Right lobe of liver (tissue), 6 donors: Measurements from ENCODE around the gene ALK. TPM values are rescaled to one million over a fixed set of nuclear protein-coding genes. Genes with fewer than 3 reads are reported as not detected.

Experiments used
- ATAC-seq, 4 donors: fragments of 200-7000 bp; cut with Tn5 transposase; one replicate each; pipeline ENCODE4 v1.9.1; 2020; ENCODE audit warnings: mild to moderate bottlenecking in 4 of 4, moderate library complexity in 4 of 4
- DNase-seq, 3 donors: peaks; one replicate each; pipeline ENCODE4 v3.0.0-alpha.2; 2020
- H3K27ac ChIP-seq, 3 donors: fragments of 200-600 bp; one replicate each; pipeline ENCODE4 v1.8.0; 2022
- H3K27me3 ChIP-seq, 2 donors: fragments of 200-600 bp; one replicate each; pipeline ENCODE4 v1.8.0; 2022
- H3K36me3 ChIP-seq, 4 donors: fragments of 200-600 bp; sonication (generic) in 1 of 4; one replicate each; pipeline versions ENCODE4 v1.5.1 to v1.8.0; 2017 to 2022; ENCODE audit warnings: control low read depth in 1 of 4
- H3K4me1 ChIP-seq, 4 donors: fragments of 200-600 bp; sonication (generic) in 1 of 4; one replicate each; pipeline versions ENCODE4 v1.5.1 to v1.8.0; 2017 to 2022; ENCODE audit warnings: control low read depth in 1 of 4
- H3K4me3 ChIP-seq, 3 donors: fragments of 200-600 bp; one replicate each; pipeline ENCODE4 v1.8.0; 2022
- H3K9me3 ChIP-seq, 4 donors: fragments of 200-600 bp; sonication (generic) in 1 of 4; one replicate each; pipeline versions ENCODE4 v1.5.1 to v1.8.0; 2017 to 2022; ENCODE audit warnings: control low read depth in 1 of 4
- POLR2A ChIP-seq: fragments of 450-650 bp; IDR thresholded peaks from one replicate; pipeline ENCODE4 v1.6.1; 2017; ENCODE audit warnings: antibody characterized with exemption, mild to moderate bottlenecking
- WGBS: methylation state at CpG from one replicate; pipeline ENCODE4 v1.1.6; 2018; ENCODE audit warnings: low coverage, low lambda C conversion rate; ENCODE audit not compliant: insufficient coverage; ENCODE audit errors: missing lambda C conversion rate; 5-methylcytosine and 5-hydroxymethylcytosine counted together
- intact Hi-C, 2 donors: fragments of 100-400 bp; cut with DNase I; formaldehyde crosslinking; loops; one replicate each; pipeline versions ENCODE4 v1.11.2 to v1.14.1; 2022
- total RNA-seq, 6 experiments: library from RNA; depleted of rRNA in 2 of 6; stranded (reverse); fragments of >200 nt in 2 of 6; fragmentation: NEBNext Ultra II Directional in 3 of 6; extraction: Animal tissue kit (Norgen Biotek cat#: 25700) in 3 of 6; gene quantifications; one replicate each; pipeline versions ENCODE4 v1.1.0 to v1.2.4, GENCODE V29; 2016 to 2023
- TF ChIP-seq, protein P1 (sequence below), 4 donors: fragments of 200-600 bp in 3 of 4; fragments of 450-650 bp in 1 of 4; IDR thresholded peaks; one replicate each; pipeline versions ENCODE4 v1.5.1 to v1.8.0; 2016 to 2022; ENCODE audit warnings: antibody characterized with exemption in 4 of 4, mild to moderate bottlenecking in 2 of 4
- donor health status: DM: no; HTN: yes; CAD: no.
- donor health status: DM: no; HTN: no; CAD: no.
- donor health status: DM: no; HTN: no; CAD: no.
- donor health status: DM: no; HTN: yes; CAD: no.
- donor health status: DM: no; HTN: yes; CAD: no.

Gene ALK
- total RNA-seq, 6 experiments from 2014 or later, result 0.04 to 0.06 TPM; not detected in 4

DNA sequence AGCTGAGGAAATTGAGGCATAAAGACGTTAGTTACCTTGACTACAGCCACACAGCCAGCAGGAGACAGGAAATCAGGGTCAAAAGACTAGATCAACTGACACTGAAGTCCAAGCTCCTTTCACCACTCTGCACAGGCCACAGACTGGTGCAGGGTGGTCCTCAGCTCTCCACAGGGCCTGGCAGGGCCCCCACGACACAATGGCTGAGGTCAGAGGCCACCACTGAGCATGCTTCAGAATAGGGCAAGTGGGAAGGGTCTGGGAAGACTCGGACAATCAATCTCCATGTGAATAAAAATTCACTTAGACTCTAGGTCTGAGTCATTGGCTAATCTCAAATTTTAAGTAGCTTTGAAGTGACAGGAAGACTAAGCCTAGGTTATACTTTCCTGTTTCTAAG lies 201.7 kb downstream of the ALK start:
- ATAC-seq (no peak), DNase-seq (no peak)
- TF ChIP-seq, protein P1, sequence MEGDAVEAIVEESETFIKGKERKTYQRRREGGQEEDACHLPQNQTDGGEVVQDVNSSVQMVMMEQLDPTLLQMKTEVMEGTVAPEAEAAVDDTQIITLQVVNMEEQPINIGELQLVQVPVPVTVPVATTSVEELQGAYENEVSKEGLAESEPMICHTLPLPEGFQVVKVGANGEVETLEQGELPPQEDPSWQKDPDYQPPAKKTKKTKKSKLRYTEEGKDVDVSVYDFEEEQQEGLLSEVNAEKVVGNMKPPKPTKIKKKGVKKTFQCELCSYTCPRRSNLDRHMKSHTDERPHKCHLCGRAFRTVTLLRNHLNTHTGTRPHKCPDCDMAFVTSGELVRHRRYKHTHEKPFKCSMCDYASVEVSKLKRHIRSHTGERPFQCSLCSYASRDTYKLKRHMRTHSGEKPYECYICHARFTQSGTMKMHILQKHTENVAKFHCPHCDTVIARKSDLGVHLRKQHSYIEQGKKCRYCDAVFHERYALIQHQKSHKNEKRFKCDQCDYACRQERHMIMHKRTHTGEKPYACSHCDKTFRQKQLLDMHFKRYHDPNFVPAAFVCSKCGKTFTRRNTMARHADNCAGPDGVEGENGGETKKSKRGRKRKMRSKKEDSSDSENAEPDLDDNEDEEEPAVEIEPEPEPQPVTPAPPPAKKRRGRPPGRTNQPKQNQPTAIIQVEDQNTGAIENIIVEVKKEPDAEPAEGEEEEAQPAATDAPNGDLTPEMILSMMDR (IDR thresholded peaks at IDR 0.05), result no peak
- TF ChIP-seq POLR2A, result no peak
- no peaks in the 10 kb centered on the region for H3K36me3 ChIP-seq
- intact Hi-C loops, result no loop called here
- no peak overlapping the region for H3K4me3 ChIP-seq
- no peaks in the 10 kb centered on the region for H3K27me3 ChIP-seq
- H3K9me3 ChIP-seq, result no peaks in the 10 kb centered on the region
- H3K27ac ChIP-seq, result no peak overlapping the region
- WGBS, result 21% methylated on average over 3 of the region's 3 CpGs
- H3K4me1 ChIP-seq, result no peaks in the 10 kb centered on the region

DNA sequence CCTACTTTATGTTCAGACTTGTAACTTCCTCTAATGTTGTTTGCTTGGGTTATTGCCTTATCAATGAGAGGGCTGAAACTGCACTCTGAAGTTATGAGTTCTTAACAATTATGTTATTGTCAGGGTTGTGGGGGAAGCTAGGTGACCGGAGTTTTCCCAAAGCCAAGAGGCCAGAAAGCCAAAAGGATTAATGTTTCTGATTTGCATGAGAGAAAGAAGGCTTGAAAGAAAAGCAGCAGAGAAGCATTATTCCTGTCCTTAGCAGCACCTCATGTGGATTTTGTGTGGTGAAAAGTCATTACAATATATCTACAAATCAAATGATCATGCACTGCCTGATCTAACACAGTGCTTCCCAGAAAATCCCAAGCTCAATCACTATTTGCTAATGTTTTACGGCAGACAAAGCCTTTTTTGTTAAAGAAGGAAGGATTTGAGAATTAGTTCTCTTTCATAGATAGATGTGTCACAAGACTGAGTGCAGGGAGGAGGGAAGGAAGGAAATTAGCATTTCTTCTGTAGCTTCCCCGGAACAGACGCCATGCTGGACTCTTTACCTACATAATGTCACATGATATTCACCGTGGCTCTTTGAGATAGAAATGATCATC lies 203.2 kb downstream of the ALK start:
- no peak overlapping the region for H3K4me3 ChIP-seq
- TF ChIP-seq POLR2A, result no peak
- TF ChIP-seq, protein P1 (IDR thresholded peaks at IDR 0.05), result no peak
- H3K27ac ChIP-seq, result no peak overlapping the region
- H3K4me1 ChIP-seq, result no peaks in the 10 kb centered on the region
- WGBS, result 81% methylated on average over 5 of the region's 5 CpGs
- no peak for DNase-seq
- H3K9me3 ChIP-seq, result no peaks in the 10 kb centered on the region
- no peak for ATAC-seq
- H3K27me3 ChIP-seq, result no peaks in the 10 kb centered on the region
- H3K36me3 ChIP-seq, result no peaks in the 10 kb centered on the region
- intact Hi-C loops, result no loop called here

DNA sequence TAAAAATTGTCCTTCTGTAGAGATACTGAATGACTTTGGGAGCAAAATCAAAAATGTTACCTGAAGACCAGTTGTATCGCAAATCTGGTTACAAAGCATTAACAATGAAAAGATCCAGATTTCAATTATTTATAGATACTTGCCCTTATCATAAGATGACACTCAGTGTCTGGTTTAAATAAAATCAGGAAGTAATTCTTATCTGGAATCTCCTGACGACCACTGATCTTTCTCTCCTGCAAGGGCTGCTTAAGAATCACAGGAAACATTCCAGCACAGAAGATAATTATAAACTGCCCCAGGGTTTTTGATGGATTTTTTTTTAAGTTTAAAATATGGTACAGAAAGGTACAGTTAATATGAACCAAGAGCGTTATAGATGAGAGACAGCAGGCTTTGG lies 205.7 kb downstream of the ALK start:
- Histone ChIP-seq H3K27ac (no peak overlapping the region), H3K4me3 (no peak overlapping the region), H3K36me3 (no peaks in the 10 kb centered on the region), H3K4me1 (no peaks in the 10 kb centered on the region), H3K9me3 (no peaks in the 10 kb centered on the region), H3K27me3 (no peaks in the 10 kb centered on the region)
- DNase-seq (no peak), ATAC-seq (no peak)
- WGBS, result 62% methylated on average over 3 of the region's 3 CpGs
- intact Hi-C loops, result no loop called here
- TF ChIP-seq POLR2A, result no peak
- TF ChIP-seq, protein P1 (IDR thresholded peaks at IDR 0.05), result no peak

DNA sequence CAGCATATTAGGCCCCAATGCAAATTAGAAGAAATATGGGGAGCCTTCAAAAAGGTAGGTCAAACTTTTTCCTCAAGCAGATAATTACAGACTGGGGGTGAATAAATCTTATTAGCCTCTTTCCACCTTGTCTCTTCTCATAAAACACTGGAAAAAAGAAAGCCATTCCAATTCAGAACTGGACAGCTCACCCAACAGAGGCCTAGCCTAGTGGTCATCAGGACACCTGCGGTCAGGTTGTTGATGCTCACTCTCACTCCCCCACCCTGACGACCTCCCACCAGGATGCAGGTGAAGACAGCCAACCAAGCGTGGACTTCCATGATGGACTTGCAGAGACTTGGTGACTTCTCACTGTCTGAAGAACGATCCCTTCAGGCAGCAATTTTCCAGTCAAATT lies 207.1 kb downstream of the ALK start:
- no peaks in the 10 kb centered on the region for H3K27me3 ChIP-seq
- WGBS, result 77% methylated on average over 3 of the region's 4 CpGs
- intact Hi-C loops, result no loop called here
- no peaks in the 10 kb centered on the region for H3K9me3 ChIP-seq
- DNase-seq (no peak), ATAC-seq (no peak)
- H3K27ac ChIP-seq, result no peak overlapping the region
- TF ChIP-seq, protein P1 (IDR thresholded peaks at IDR 0.05), result no peak
- TF ChIP-seq POLR2A, result no peak
- no peaks in the 10 kb centered on the region for H3K36me3 ChIP-seq
- H3K4me3 ChIP-seq, result no peak overlapping the region
- no peaks in the 10 kb centered on the region for H3K4me1 ChIP-seq
